Retinal pigment epithelial cell (primary cell): ENCODE data around the gene PHF20.
"Not testable (repeated sequence)": the region's sequence is repeated elsewhere in the genome, so short reads cannot be mapped to it uniquely, and the experiment has no call there.

ENCODE experiments used
- DNase-seq: peaks from one replicate; pipeline ENCODE4 v3.0.0-alpha.2; 2010; ENCODE audit warnings: low read depth
- H3K4me3 ChIP-seq: 2 replicates; pipeline ENCODE4 v1.5.1; 2011; ENCODE audit warnings: mild to moderate bottlenecking, low read length, control low read depth, moderate library complexity
- TF ChIP-seq, protein P1 (sequence below): conservative IDR thresholded peaks from 2 replicates; pipeline ENCODE4 v1.5.1; 2011; ENCODE audit warnings: low read depth, low read length, control low read depth, inconsistent platforms

PHF20 gene

DNA sequence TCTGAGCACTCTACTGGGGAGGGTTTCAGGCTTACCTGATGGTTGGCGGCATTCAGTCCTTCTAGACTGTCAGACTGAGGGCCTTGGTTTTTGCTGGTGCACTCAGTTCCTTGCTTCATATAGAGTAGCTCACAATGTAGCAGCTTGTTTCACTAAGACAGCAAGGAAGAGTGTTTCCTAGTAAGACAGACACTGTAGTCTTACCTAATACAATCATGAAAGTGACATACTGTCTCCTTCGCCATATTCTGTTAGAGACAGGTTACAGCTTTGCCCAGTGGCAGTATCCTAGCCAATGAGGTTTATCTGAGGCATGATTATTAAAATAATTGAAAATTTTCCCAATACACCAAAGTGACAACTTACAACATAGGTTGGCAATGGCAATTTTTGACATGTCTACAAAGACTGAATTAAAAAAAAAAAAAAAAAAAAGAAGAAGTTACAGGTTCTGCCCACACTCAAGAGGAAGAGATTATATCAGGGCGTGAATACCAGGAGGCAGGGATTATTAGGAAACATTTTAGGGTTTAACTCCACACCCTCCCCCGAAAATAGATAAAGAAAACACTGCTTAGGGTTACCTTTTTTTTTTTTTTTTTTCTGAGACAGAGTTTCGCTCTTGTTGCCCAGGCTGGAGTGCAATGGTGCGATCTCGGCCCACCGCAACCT is 115.7 kb downstream of the PHF20 start:
- TF ChIP-seq, protein P1, sequence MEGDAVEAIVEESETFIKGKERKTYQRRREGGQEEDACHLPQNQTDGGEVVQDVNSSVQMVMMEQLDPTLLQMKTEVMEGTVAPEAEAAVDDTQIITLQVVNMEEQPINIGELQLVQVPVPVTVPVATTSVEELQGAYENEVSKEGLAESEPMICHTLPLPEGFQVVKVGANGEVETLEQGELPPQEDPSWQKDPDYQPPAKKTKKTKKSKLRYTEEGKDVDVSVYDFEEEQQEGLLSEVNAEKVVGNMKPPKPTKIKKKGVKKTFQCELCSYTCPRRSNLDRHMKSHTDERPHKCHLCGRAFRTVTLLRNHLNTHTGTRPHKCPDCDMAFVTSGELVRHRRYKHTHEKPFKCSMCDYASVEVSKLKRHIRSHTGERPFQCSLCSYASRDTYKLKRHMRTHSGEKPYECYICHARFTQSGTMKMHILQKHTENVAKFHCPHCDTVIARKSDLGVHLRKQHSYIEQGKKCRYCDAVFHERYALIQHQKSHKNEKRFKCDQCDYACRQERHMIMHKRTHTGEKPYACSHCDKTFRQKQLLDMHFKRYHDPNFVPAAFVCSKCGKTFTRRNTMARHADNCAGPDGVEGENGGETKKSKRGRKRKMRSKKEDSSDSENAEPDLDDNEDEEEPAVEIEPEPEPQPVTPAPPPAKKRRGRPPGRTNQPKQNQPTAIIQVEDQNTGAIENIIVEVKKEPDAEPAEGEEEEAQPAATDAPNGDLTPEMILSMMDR: no peak
- no peak overlapping the region for H3K4me3 ChIP-seq
- no peak for DNase-seq

DNA sequence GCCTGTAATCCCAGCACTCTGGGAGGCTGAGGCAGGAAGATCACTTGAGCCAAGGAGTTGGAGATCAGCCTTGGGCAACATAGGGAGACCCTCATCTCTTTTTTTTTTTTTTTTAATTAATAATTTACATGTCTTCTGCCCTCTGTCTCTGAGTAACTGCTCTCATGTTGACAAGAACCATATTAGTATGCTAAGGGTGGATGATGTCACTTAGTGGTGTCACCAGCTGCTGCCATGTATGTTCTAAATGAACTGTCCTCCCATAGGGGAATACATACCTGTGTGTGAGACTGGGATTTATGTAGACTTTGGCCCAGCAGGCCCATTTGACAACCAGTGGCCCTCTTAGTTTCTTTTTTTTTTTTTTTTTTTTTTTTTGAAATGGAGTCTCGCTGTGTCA is 116.8 kb downstream of the PHF20 start:
- DNase-seq: no peak
- TF ChIP-seq, protein P1: no peak
- no peak overlapping the region for H3K4me3 ChIP-seq

DNA sequence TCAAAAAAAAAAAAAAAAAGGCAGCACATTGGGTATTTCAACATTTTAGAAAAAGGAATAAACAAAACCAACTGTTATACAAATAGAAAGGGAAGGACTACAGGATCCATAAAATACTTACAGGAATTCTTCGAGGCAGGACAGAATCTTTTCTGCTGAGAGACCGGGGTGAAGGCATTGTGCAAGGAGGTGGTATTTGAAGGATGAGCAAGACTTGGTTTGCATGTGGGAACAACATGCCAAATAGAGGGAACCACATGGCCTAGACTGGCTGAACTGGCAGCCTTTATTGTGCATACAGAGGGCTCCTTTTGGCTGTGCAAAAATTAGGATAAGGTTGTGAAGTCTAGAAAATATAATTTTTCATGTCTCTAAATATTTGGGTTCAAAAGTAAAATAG is 119.6 kb downstream of the PHF20 start:
- no peak for DNase-seq
- no peak overlapping the region for H3K4me3 ChIP-seq
- TF ChIP-seq, protein P1: no peak

DNA sequence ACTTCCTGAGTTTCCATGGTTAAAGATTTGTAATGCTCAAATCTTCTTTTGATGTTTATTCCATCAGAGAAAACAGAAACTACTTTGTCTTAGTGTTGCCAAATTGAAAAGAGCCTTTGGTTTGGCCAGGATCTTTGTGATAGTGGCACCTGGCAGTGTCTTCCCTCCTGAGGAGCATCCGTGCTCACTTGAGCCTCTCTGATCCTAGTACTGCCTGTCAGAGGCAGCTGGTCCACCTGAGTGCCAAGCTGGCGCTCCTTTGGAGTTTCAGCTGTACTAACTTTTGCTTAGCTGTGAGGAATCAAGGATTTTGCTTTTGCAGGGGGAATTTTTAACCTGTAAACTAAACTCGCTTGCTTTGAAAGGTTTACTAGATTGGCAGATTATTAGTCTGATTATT is 121.1 kb downstream of the PHF20 start:
- no peak for DNase-seq
- no peak overlapping the region for H3K4me3 ChIP-seq
- TF ChIP-seq, protein P1: no peak

DNA sequence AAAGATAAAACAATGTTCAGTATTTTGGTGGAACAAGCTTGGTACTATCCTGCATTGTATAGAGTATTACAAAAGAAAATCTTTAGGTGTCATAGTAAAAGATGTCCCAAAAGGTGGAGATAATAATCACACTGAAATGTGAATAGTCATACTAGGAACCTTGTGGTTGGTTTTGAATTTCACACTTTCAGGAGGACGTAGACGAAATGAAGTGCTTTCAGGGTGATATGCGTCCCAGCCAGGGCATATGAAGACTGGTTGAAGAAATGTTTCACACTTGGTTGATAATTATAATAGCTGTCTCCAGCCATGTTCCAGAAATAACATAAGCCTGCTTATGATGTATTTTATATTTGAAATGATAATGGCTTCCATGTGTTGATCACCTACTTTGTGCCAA is 122.1 kb downstream of the PHF20 start:
- DNase-seq: no peak
- TF ChIP-seq, protein P1: no peak
- H3K4me3 ChIP-seq: no peak overlapping the region

DNA sequence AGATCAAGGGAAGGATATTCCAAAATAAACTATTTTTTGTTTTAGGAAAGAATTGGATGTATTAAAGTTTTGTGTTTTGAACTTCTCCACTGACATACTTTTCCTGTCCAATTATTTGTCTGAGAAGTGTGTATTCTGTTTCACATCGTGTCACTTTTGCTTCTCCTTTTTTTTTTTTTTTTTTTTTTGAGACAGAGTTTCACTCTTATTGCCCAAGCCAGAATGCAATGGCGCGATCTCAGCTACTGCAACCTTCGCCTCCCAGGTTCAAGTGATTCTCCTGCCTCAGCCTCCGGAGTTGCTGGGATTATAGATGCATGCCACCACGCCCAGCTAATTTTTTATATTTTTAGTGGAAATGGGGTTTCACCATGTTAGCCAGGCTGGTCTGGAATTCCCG is 123.7 kb downstream of the PHF20 start:
- H3K4me3 ChIP-seq, DNase-seq: not testable (repeated sequence)

DNA sequence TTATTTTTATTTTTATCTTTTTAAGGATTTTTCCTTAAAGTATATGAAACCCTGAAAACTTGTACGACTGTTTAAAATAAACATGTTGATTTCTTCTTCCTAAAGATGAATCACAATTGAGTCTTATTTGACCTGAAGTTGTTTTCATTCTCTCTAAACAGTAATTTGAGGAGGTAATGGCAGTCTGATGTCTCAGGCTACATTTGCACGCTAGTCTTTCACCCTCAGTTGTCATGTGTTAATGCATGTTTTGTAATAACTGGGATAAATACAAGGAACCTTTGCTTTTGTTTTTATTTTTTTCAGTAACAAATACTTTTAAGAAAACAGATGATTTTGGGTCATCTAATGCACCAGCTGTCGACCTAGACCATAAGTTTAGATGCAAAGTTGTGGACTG is 127.2 kb downstream of the PHF20 start:
- no peak overlapping the region for H3K4me3 ChIP-seq
- DNase-seq: no peak
- TF ChIP-seq, protein P1: no peak

DNA sequence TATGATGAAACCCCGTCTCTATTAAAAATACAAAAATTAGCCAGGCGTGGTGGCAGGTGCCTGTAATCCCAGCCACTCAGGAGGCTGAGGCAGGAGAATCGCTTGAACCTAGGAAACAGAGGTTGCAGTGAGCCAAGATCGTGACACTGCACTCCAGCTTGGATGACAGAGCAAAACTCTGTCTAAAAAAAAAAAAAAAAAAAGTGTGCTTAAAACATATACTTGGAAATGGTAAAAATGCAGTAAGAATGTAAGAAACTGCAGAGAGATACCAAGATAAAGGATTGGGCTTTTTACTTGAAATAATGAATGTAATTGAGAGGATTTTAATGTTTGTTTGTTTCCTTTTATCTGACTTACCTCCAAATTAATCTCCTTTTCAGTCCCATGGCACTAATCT is 129.4 kb downstream of the PHF20 start:
- DNase-seq: not testable (repeated sequence)

More for the DNA sequence above, 129.4 kb downstream of the PHF20 start:
- not testable (repeated sequence) for H3K4me3 ChIP-seq
